Suprapubic skin (tissue), 4 donors: ENCODE data around the gene KRT13. TPM values are rescaled to one million over a fixed set of nuclear protein-coding genes. Genes with fewer than 3 reads are reported as not detected.

Experiments
- DNase-seq, 2 donors: peaks; one replicate each; pipeline ENCODE4 v3.0.0-alpha.2; 2019; ENCODE audit warnings: low spot score in 2 of 2
- H3K27ac ChIP-seq: fragments of 200-600 bp; sonication (generic); one replicate; pipeline ENCODE4 v1.5.1; 2019
- H3K27me3 ChIP-seq: fragments of 200-600 bp; sonication (generic); one replicate; pipeline ENCODE4 v1.5.1; 2019
- H3K36me3 ChIP-seq: fragments of 200-600 bp; sonication (generic); one replicate; pipeline ENCODE4 v1.5.1; 2019
- H3K4me1 ChIP-seq: fragments of 200-600 bp; sonication (generic); one replicate; pipeline ENCODE4 v1.5.1; 2019
- H3K4me3 ChIP-seq: fragments of 200-600 bp; sonication (generic); one replicate; pipeline ENCODE4 v1.5.1; 2019; ENCODE audit warnings: mild to moderate bottlenecking
- H3K9me3 ChIP-seq: fragments of 200-600 bp; sonication (generic); one replicate; pipeline ENCODE4 v1.5.1; 2019
- CTCF ChIP-seq, 2 donors: fragments of 200-600 bp in 1 of 2; fragments of 450-650 bp in 1 of 2; sonication (generic) in 1 of 2; IDR thresholded peaks; one replicate each; pipeline ENCODE4 v1.5.1; 2016 to 2019; ENCODE audit warnings: antibody characterized with exemption in 2 of 2, mild to moderate bottlenecking in 1 of 2, moderate library complexity in 1 of 2
- EP300 ChIP-seq: sonication (generic); formaldehyde crosslinking; IDR thresholded peaks from one replicate; pipeline ENCODE4 v1.6.1; 2017; ENCODE audit warnings: antibody characterized with exemption
- POLR2A ChIP-seq, 2 donors: fragments of 450-650 bp; IDR thresholded peaks; one replicate each; pipeline ENCODE4 v1.6.1; 2017; ENCODE audit warnings: antibody characterized with exemption in 2 of 2, mild to moderate bottlenecking in 2 of 2, moderate library complexity in 2 of 2
- POLR2AphosphoS5 ChIP-seq, 3 donors: sonication (generic); formaldehyde crosslinking; IDR thresholded peaks; one replicate each; pipeline ENCODE4 v1.6.1; 2017; ENCODE audit warnings: antibody characterized with exemption in 3 of 3
- WGBS: methylation state at CpG from one replicate; pipeline ENCODE4 v1.1.5; 2018; 5-methylcytosine and 5-hydroxymethylcytosine counted together
- total RNA-seq, 4 donors: library from RNA; depleted of rRNA; stranded (reverse); fragments of >200 nt; gene quantifications; one replicate each; pipeline ENCODE4 v1.1.0, GENCODE V29; 2016

KRT13 gene
- total RNA-seq, 4 donors from 2014 or later, result 0.51 TPM; not detected in 3

DNA sequence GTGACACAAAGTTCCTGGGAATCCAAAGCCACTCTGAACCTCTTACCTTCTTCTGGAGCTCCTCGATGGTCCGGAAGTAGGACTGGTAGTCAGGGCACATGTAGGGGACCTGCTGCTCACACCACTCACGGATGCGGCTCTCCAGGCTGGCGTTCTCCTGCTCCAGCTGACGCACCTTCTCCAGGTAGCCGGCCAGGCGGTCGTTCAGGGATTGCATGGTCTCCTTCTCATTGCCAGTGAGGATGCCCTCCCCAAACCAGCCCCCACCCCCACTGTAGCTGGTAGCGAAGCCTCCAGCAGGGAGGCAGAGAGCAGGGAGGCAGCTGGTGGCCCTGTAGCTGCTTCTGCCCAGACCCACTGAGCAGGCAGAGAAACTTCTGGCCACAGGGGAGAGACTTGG is 24.8 kb downstream of the KRT13 start:
- H3K27me3 ChIP-seq, result peaks cover 5% of the 10 kb centered on the region
- no peaks in the 10 kb centered on the region for H3K9me3 ChIP-seq
- TF ChIP-seq CTCF (IDR thresholded peaks at IDR 0.05), result no peak
- TF ChIP-seq POLR2A (IDR thresholded peaks at IDR 0.05), result no peak
- TF ChIP-seq EP300, result no peak
- TF ChIP-seq POLR2AphosphoS5 (IDR thresholded peaks at IDR 0.05), result no peak
- DNase-seq, result no peak
- H3K36me3 ChIP-seq, result no peaks in the 10 kb centered on the region
- WGBS, result 93% methylated on average over 3 of the region's 10 CpGs
- H3K4me1 ChIP-seq, result no peaks in the 10 kb centered on the region
- H3K4me3 ChIP-seq, result no peak overlapping the region
- H3K27ac ChIP-seq, result no peak overlapping the region

GRCh38 chr17:41480136-41480535 is 25.3 kb downstream of the KRT13 start:
- H3K4me1 ChIP-seq, result no peaks in the 10 kb centered on the region
- peaks cover under 1% of the 10 kb centered on the region for H3K27me3 ChIP-seq
- WGBS, result 50% methylated on average over 2 of the region's 2 CpGs
- H3K9me3 ChIP-seq, result no peaks in the 10 kb centered on the region
- TF ChIP-seq EP300 (no peak), POLR2A (IDR thresholded peaks at IDR 0.05) (no peak), POLR2AphosphoS5 (IDR thresholded peaks at IDR 0.05) (no peak), CTCF (IDR thresholded peaks at IDR 0.05) (no peak)
- no peak for DNase-seq
- H3K27ac ChIP-seq, result no peak overlapping the region
- no peak overlapping the region for H3K4me3 ChIP-seq
- no peaks in the 10 kb centered on the region for H3K36me3 ChIP-seq

DNA sequence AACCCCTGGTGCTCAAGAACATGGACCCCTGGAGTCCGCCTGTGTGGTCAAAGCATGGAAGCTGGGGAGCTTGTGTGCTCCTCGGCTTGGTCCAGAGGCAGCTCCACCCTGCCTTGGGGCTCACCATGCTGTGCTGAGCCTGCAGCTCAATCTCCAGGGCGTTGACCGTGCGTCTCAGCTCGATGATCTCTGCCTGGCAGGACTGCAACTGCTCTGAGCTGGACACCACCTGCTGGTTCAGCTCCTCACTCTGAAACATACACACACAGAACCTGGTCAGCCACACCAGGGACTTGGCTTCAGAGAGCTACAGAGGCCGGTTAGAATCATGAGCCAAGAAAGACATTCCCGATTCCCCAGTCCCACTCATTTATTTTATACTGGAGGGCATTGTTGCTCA is 27.2 kb downstream of the KRT13 start:
- Histone ChIP-seq H3K27me3 (no peaks in the 10 kb centered on the region), H3K36me3 (no peaks in the 10 kb centered on the region), H3K4me3 (no peak overlapping the region), H3K27ac (no peak overlapping the region), H3K4me1 (no peaks in the 10 kb centered on the region), H3K9me3 (no peaks in the 10 kb centered on the region)
- 86% methylated on average over 4 of the region's 8 CpGs for WGBS
- no peak for TF ChIP-seq POLR2AphosphoS5 (IDR thresholded peaks at IDR 0.05)
- no peak for TF ChIP-seq CTCF (IDR thresholded peaks at IDR 0.05)
- TF ChIP-seq EP300, result no peak
- TF ChIP-seq POLR2A (IDR thresholded peaks at IDR 0.05), result no peak
- no peak for DNase-seq

DNA sequence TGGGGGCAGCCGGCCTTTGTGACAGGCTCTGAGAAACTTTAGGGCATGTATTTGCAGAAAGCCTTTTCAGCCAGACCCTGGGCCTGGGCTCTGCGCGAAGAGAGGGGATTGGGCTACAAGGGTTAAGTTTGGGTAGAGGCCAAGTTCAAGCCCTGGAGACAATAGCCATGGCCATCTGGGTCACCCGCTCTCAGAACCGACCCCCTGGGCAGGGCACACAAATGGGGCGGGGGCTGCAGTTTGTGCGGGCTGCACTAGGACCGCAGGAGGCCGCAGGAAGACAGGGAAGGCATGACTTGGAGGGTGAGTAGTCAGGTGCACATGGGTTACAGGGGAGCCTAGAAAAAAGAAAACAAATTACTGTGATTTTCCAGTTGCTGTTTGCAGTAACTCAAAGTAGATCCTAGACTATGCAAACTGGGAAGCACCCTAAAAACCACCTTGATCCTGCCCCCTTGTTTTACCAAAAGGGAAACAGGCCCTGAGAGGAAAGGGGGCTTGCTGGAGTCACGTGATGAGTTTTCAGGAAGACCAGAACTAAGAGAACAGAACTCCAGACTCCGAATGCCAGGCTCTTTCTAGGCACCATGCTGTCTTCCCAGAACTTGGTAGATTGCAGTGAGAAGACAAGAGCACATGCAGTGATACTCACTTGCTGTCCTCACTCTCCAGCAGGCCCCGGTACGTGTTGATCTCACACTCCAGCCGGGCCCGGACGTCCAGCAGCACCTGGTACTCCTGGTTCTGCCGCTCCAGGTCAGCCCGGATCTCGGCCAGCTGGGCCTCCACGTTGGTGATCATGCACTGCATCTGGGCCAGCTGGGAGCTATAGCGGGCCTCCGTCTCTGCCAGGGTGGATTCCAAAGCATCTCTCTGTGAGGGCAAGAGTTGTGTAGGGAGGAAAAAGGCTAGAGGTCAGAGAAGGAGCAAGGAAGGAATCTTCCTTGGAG is 28.3 kb downstream of the KRT13 start:
- H3K4me3 ChIP-seq, result no peak overlapping the region
- no peak overlapping the region for H3K27ac ChIP-seq
- WGBS, result 91% methylated on average over 22 of the region's 22 CpGs
- TF ChIP-seq POLR2A (IDR thresholded peaks at IDR 0.05), result no peak
- no peak for TF ChIP-seq EP300
- TF ChIP-seq POLR2AphosphoS5 (IDR thresholded peaks at IDR 0.05), result no peak
- no peak for TF ChIP-seq CTCF (IDR thresholded peaks at IDR 0.05)
- no peak for DNase-seq
- no peaks in the 10 kb centered on the region for H3K36me3 ChIP-seq
- H3K9me3 ChIP-seq, result no peaks in the 10 kb centered on the region
- H3K4me1 ChIP-seq, result no peaks in the 10 kb centered on the region
- H3K27me3 ChIP-seq, result no peaks in the 10 kb centered on the region

DNA sequence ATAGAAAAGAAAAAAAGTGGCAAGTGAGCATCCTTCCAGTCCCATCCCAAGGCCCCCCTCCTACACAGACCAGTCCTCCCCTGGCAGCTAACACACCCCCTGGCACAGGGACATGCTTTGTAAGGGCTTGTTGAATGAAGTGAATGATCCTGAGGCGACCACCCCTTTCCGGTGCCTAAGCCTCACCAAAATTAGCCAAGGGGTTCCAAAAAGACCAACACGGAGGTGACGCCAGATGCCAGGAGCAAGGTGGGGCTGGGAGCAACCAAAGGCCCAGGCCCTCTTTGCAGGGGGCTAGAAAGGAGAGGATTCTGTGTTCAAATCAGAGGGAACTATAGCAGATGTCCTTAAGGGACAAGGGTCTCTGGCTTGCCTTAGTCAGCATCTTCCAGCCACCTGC is 30.0 kb downstream of the KRT13 start:
- Histone ChIP-seq H3K4me3 (no peak overlapping the region), H3K4me1 (no peaks in the 10 kb centered on the region), H3K27ac (no peak overlapping the region), H3K36me3 (no peaks in the 10 kb centered on the region), H3K27me3 (no peaks in the 10 kb centered on the region), H3K9me3 (no peaks in the 10 kb centered on the region)
- DNase-seq, result no peak
- TF ChIP-seq CTCF (IDR thresholded peaks at IDR 0.05) (no peak), EP300 (no peak), POLR2A (IDR thresholded peaks at IDR 0.05) (no peak), POLR2AphosphoS5 (IDR thresholded peaks at IDR 0.05) (no peak)
- WGBS, result 94% methylated on average over 4 of the region's 4 CpGs
